AG10803 (cell line): Measurements from ENCODE around the gene SLC39A2.

Experiments
- DNase-seq: peaks from one replicate; pipeline ENCODE4 v3.0.0; 2010; ENCODE audit warnings: low read depth
- H3K4me3 ChIP-seq: 2 replicates; pipeline ENCODE4 v1.5.1; 2011; ENCODE audit warnings: mild to moderate bottlenecking, low read length, control low read depth
- TF ChIP-seq, protein P1 (sequence below): conservative IDR thresholded peaks from 2 replicates; pipeline ENCODE4 v1.5.1; 2011; ENCODE audit warnings: mild to moderate bottlenecking, low read length, control low read depth, inconsistent platforms

The SLC39A2 gene

GRCh38 chr14:21016413-21017190 is 17.5 kb downstream of the SLC39A2 start:
- TF ChIP-seq, protein P1, sequence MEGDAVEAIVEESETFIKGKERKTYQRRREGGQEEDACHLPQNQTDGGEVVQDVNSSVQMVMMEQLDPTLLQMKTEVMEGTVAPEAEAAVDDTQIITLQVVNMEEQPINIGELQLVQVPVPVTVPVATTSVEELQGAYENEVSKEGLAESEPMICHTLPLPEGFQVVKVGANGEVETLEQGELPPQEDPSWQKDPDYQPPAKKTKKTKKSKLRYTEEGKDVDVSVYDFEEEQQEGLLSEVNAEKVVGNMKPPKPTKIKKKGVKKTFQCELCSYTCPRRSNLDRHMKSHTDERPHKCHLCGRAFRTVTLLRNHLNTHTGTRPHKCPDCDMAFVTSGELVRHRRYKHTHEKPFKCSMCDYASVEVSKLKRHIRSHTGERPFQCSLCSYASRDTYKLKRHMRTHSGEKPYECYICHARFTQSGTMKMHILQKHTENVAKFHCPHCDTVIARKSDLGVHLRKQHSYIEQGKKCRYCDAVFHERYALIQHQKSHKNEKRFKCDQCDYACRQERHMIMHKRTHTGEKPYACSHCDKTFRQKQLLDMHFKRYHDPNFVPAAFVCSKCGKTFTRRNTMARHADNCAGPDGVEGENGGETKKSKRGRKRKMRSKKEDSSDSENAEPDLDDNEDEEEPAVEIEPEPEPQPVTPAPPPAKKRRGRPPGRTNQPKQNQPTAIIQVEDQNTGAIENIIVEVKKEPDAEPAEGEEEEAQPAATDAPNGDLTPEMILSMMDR = no peak
- no peak overlapping the region for H3K4me3 ChIP-seq
- no peak for DNase-seq

DNA sequence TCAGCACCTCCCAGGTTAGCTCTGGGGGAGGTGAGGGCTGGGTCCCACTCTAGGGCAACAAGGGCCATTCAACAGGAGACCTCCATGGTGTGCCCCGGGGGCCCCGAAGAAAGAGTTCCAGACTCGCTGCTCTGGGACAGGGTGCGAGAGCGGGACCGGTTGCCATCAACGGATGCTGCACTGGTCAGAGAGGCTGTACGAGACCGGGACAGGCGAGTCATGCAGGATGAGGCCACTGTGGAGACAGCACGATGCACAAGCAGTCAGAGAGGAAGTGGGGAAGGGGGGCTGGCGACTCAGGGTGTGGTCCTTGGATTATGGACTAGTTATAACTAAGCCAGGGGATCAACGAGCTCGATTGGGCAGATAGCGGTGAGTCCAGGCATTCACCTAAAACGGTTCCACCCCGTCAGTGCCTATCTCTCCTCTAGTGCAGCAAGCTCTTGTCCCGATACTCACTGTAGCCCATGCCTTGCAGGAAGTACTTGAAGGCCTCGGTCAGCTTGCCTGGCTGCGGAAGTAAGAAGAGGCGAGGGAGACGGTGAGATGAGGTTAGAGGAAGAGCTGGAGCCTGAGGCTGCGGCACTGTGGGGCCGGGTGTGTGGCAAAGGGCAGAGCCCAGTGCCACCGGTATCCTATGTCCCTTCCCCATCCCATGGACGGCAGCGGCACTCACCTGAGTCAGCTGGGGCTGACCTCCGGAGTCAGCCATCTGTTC is 18.6 kb downstream of the SLC39A2 start:
- DNase-seq = no peak
- H3K4me3 ChIP-seq = no peak overlapping the region
- TF ChIP-seq, protein P1 = no peak

- TF ChIP-seq, protein P1 = no peak
- H3K4me3 ChIP-seq = no peak overlapping the region
Observed at GRCh38 chr14:21018286-21018685, 19.2 kb downstream of the SLC39A2 start.

DNA sequence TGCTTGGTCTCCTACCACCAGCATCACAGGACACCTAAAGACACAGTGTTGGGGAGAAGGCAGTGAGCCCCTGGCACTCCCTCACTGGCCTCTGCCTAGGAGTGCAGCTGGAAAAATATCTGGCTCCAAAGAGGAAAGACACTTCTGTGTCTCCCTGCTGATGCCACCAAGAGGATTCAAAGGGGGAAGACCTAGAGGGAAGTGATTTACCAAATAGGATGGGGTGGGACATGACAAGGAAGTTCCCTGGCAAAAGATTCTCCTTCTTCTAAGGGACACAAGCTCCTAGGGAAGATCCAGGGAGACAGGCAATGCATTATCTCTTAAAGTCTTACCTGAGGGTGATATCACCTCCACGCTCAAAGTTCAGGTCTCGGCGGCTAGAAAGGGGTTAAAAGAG is 19.7 kb downstream of the SLC39A2 start:
- H3K4me3 ChIP-seq = no peak overlapping the region
- DNase-seq = no peak
- TF ChIP-seq, protein P1 = no peak

More at GRCh38 chr14:21018286-21018685, 19.2 kb downstream of the SLC39A2 start:
- DNase-seq = no peak

- no peak for DNase-seq
Observed at GRCh38 chr14:21019366-21019765, 20.3 kb downstream of the SLC39A2 start.

GRCh38 chr14:21020977-21021545 is 22.0 kb downstream of the SLC39A2 start:
- no peak for DNase-seq
- no peak overlapping the region for H3K4me3 ChIP-seq
- TF ChIP-seq, protein P1 = no peak

More at GRCh38 chr14:21019366-21019765, 20.3 kb downstream of the SLC39A2 start:
- TF ChIP-seq, protein P1 = no peak
- H3K4me3 ChIP-seq = no peak overlapping the region
